Measurements from ENCODE around the gene RAD51.
"Not testable (repeated sequence)": the region's sequence is repeated elsewhere in the genome, so short reads cannot be mapped to it uniquely, and the experiment has no call there.

Gene RAD51

GRCh38 chr15:40694688-40695468 lies at the start of gene RAD51:
TSS of gene RAD51 (plus strand) at chr15:40695174. CDS start at chr15:40698759, 3,585 bp downstream.
- peak; percentile 81 for DNase-seq (ENCODE audit: low read depth)

GRCh38 chr15:40647523-40647922 lies 47.5 kb upstream of the RAD51 start:
- no peak for DNase-seq (ENCODE audit: low read depth)

GRCh38 chr15:40650479-40650878 lies 44.5 kb upstream of the RAD51 start:
- no peak for DNase-seq (ENCODE audit: low read depth)

GRCh38 chr15:40660686-40661085 lies 34.3 kb upstream of the RAD51 start:
- no peak for DNase-seq (ENCODE audit: low read depth)

- no peak for DNase-seq (ENCODE audit: low read depth)
Measured at GRCh38 chr15:40664909-40665308, 30.1 kb upstream of the RAD51 start.

- DNase-seq (ENCODE audit: low read depth), result not testable (repeated sequence)
Measured at GRCh38 chr15:40676290-40676689, 18.7 kb upstream of the RAD51 start.

- DNase-seq (ENCODE audit: low read depth), result not testable (repeated sequence)
Measured at GRCh38 chr15:40676906-40677305, 18.1 kb upstream of the RAD51 start.

- DNase-seq (ENCODE audit: low read depth), result no peak
Measured at GRCh38 chr15:40680151-40680550, 14.8 kb upstream of the RAD51 start.

- DNase-seq (ENCODE audit: low read depth), result not testable (repeated sequence)
Measured at GRCh38 chr15:40680959-40681358, 14.0 kb upstream of the RAD51 start.

GRCh38 chr15:40684381-40684780 lies 10.6 kb upstream of the RAD51 start:
- no peak for DNase-seq (ENCODE audit: low read depth)

- DNase-seq (ENCODE audit: low read depth), result no peak
Measured at GRCh38 chr15:40685376-40685775, 9.6 kb upstream of the RAD51 start.

GRCh38 chr15:40688932-40689799 lies 5.8 kb upstream of the RAD51 start:
- no peak for DNase-seq (ENCODE audit: low read depth)

- no peak for DNase-seq (ENCODE audit: low read depth)
Measured at GRCh38 chr15:40691737-40692136, 3.2 kb upstream of the RAD51 start.

- no peak for DNase-seq (ENCODE audit: low read depth)
Measured at GRCh38 chr15:40693904-40694687, 878 bp upstream of the RAD51 start.

GRCh38 chr15:40695469-40695890 lies 506 bp downstream of the RAD51 start:
- DNase-seq (ENCODE audit: low read depth), result no peak

- DNase-seq (ENCODE audit: low read depth), result no peak
Measured at GRCh38 chr15:40696228-40696627, 1.3 kb downstream of the RAD51 start.

GRCh38 chr15:40697916-40698315 lies 2.9 kb downstream of the RAD51 start:
- DNase-seq (ENCODE audit: low read depth), result no peak

GRCh38 chr15:40702077-40702476 lies 7.1 kb downstream of the RAD51 start:
- DNase-seq (ENCODE audit: low read depth), result no peak

GRCh38 chr15:40706121-40706520 lies 11.1 kb downstream of the RAD51 start:
- no peak for DNase-seq (ENCODE audit: low read depth)

- DNase-seq (ENCODE audit: low read depth), result no peak
Measured at GRCh38 chr15:40714144-40714543, 19.2 kb downstream of the RAD51 start.

- no peak for DNase-seq (ENCODE audit: low read depth)
Measured at GRCh38 chr15:40716165-40716564, 21.2 kb downstream of the RAD51 start.

GRCh38 chr15:40721701-40722100 lies 26.7 kb downstream of the RAD51 start:
- no peak for DNase-seq (ENCODE audit: low read depth)

Measured in non-pigmented ciliary epithelial cell (primary cell).